BJ (cell line): ENCODE measurements around the gene GRIK3. TPM values are rescaled to one million over a fixed set of nuclear protein-coding genes. Genes with fewer than 3 reads are reported as not detected.

ENCODE experiments used
- CTCF ChIA-PET: fragments of 350-600 bp; formaldehyde crosslinking; extraction: SDS; loops from one replicate; lab custom pipeline; 2021; ENCODE audit warnings: antibody characterized with exemption, inconsistent platforms; lab: Yijun Ruan, JAX
- POLR2A ChIA-PET: fragments of 300-600 bp; sonication (Branson Sonifier 250); formaldehyde crosslinking; extraction: SDS; loops from one replicate; lab custom pipeline; 2021; ENCODE audit warnings: antibody characterized with exemption; lab: Charles Lee
- DNase-seq: peaks from one replicate; pipeline ENCODE4 v3.0.0-alpha.2; 2011; ENCODE audit warnings: low read depth
- H3K27me3 ChIP-seq: 2 replicates; pipeline ENCODE4 v1.6.0; 2011; ENCODE audit warnings: low read length; ENCODE audit not compliant: control insufficient read depth, insufficient read depth
- H3K36me3 ChIP-seq: 2 replicates; pipeline ENCODE4 v1.5.1; 2011; ENCODE audit warnings: low read length; ENCODE audit not compliant: control insufficient read depth, insufficient read depth
- H3K4me3 ChIP-seq: 2 replicates; pipeline ENCODE4 v1.5.1; 2011; ENCODE audit warnings: low read depth, mild to moderate bottlenecking, control low read depth, low read length
- CTCF ChIP-seq: IDR thresholded peaks from 2 replicates; pipeline ENCODE4 v1.5.1; 2011; ENCODE audit warnings: low read depth, mild to moderate bottlenecking, control low read depth, inconsistent platforms, low read length, moderate library complexity; ENCODE audit not compliant: insufficient read depth
- polyA plus RNA-seq: library from polyadenylated mRNA; depleted of rRNA; stranded (reverse); fragments of >200 nt; gene quantifications from 2 replicates; pipeline ENCODE4 v1.2.3, GENCODE V29; 2011

The GRIK3 gene
- polyA plus RNA-seq, 1 experiment, result not detected

DNA sequence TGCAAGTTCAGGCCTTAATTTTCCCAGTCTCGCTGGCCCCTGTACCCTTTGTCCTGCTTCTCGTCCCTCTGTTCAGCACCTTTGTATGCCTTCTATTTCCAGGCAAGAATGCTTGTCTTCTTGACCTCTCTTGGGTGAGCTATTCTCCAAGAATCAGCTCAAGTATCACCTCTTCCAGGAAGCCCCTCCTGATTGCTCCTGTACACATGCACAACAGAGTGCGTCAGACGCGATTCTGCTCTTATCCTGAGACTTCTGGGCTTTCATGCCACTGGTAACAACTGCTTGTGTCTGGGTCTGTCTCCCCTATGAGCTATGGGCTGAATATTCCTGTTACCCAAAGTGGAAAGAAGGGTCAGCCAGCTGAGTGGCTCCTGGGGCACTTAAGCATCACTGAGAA lies 170.8 kb downstream of the GRIK3 start:
- TF ChIP-seq CTCF, result no peak
- H3K4me3 ChIP-seq, result no peak overlapping the region
- ChIA-PET CTCF (interaction anchor here (0.6 to 0.9 kb wide), 2 partner anchors 9 to 123 kb away, joined by 3 to 4 read pairs; no protein-coding TSS in a partner anchor), POLR2A (no interaction called here)
- H3K36me3 ChIP-seq, result no peaks in the 10 kb centered on the region
- no peak for DNase-seq
- no peaks in the 10 kb centered on the region for H3K27me3 ChIP-seq

DNA sequence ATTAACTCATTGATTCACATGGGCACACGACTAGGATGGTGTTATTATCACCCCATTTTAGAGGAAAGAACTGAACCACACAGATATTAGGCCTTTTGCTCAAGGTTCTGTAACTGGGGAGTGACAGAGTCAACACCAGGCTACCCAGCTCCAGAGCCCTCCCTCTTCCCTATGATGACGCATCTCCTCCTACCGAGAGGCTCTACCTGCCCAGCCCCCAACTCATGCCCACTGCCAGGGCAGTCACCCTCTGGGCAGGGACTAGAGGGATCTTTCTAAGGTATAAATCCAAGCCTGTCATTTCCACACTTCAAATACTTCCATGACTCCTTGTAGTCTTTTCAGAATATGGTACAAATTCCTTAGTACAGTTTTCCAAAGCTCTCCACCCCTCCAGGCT lies 171.3 kb downstream of the GRIK3 start:
- CTCF ChIA-PET, result interaction anchor here (0.9 kb wide), 1 partner anchor 9 kb away, joined by 4 read pairs; no protein-coding TSS in a partner anchor
- POLR2A ChIA-PET, result no interaction called here

DNA sequence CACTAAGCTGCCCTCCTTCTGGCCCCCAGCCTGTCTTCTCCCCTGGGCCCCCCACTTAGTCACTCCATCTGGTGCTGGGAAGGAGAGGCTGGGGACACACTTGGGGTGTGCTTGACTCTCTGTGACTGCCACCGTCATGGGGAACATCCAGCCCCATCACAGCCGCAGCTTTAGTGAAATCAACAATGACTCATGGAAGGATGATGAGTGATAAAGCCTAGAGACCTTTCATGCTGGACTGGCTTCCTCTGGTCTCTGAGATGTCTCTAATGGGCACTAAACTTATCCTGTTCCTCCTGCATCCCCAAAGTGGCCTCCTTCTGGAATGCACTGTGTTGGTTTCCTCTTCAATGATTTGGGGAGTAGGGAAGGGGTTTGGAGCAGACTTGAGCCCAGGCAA lies 172.9 kb downstream of the GRIK3 start:
- no peak for TF ChIP-seq CTCF
- H3K4me3 ChIP-seq, result no peak overlapping the region
- POLR2A ChIA-PET, result no interaction called here
- no peaks in the 10 kb centered on the region for H3K36me3 ChIP-seq
- H3K27me3 ChIP-seq, result no peaks in the 10 kb centered on the region
- CTCF ChIA-PET, result no interaction called here
- DNase-seq, result no peak

More for the DNA sequence above, 171.3 kb downstream of the GRIK3 start:
- Histone ChIP-seq H3K4me3 (no peak overlapping the region), H3K36me3 (no peaks in the 10 kb centered on the region), H3K27me3 (no peaks in the 10 kb centered on the region)
- no peak for DNase-seq
- no peak for TF ChIP-seq CTCF

DNA sequence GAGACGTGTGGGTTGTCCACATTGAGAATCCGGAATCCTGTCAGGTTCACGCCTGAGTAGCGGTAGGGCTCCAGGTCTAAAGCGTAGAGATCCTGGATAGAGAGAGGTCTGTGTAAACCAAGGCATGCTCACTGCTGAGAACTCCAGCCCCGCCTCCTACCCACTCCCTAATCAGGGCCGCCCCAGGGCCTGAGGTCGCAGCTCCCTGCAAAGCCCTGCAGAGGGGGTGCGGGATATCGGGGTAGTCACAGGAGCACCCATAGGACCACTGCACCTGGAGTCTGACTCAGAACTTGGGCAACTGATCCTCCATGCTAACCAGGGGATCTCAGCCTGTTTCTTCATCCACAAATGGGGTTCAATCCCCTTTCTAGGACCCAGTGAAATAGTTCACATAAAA lies 174.4 kb downstream of the GRIK3 start:
- CTCF ChIA-PET, result no interaction called here
- POLR2A ChIA-PET, result no interaction called here

GRCh38 chr1:36858981-36859380 lies 175.3 kb downstream of the GRIK3 start:
- ChIA-PET CTCF (no interaction called here), POLR2A (no interaction called here)
- TF ChIP-seq CTCF, result no peak
- H3K27me3 ChIP-seq, result no peaks in the 10 kb centered on the region; the same call in 1 of the 2 replicates
- H3K4me3 ChIP-seq, result no peak overlapping the region
- H3K36me3 ChIP-seq, result no peaks in the 10 kb centered on the region
- no peak for DNase-seq

More for the DNA sequence above, 174.4 kb downstream of the GRIK3 start:
- TF ChIP-seq CTCF, result no peak
- no peak for DNase-seq
- no peaks in the 10 kb centered on the region for H3K36me3 ChIP-seq
- no peaks in the 10 kb centered on the region; the same call in 1 of the 2 replicates for H3K27me3 ChIP-seq
- no peak overlapping the region for H3K4me3 ChIP-seq
